Measurements from ENCODE around the gene ARHGEF4.

Gene ARHGEF4

GRCh38 chr2:130869441-130870160 lies 32.9 kb downstream of the ARHGEF4 start:
- H3K4me3 ChIP-seq (ENCODE audit: low read length), result no peak overlapping the region
- no peak for DNase-seq (ENCODE audit: low read depth)
- TF ChIP-seq CTCF (IDR thresholded peaks at IDR 0.05; ENCODE audit: insufficient read depth, low read depth, low read length, missing control alignments), result no peak

- TF ChIP-seq CTCF (IDR thresholded peaks at IDR 0.05; ENCODE audit: insufficient read depth, low read depth, low read length, missing control alignments), result no peak
- no peak for DNase-seq (ENCODE audit: low read depth)
- no peak overlapping the region for H3K4me3 ChIP-seq (ENCODE audit: low read length)
Measured at GRCh38 chr2:130870161-130870485, 33.4 kb downstream of the ARHGEF4 start.

GRCh38 chr2:130870779-130871178 lies 34.1 kb downstream of the ARHGEF4 start:
- H3K4me3 ChIP-seq (ENCODE audit: low read length), result no peak overlapping the region
- DNase-seq (ENCODE audit: low read depth), result no peak
- TF ChIP-seq CTCF (IDR thresholded peaks at IDR 0.05; ENCODE audit: insufficient read depth, low read depth, low read length, missing control alignments), result no peak

- TF ChIP-seq CTCF (IDR thresholded peaks at IDR 0.05; ENCODE audit: insufficient read depth, low read depth, low read length, missing control alignments), result no peak
- DNase-seq (ENCODE audit: low read depth), result no peak
- H3K4me3 ChIP-seq (ENCODE audit: low read length), result no peak overlapping the region
Measured at GRCh38 chr2:130871843-130872740, 35.4 kb downstream of the ARHGEF4 start.

GRCh38 chr2:130872741-130873125 lies 36.0 kb downstream of the ARHGEF4 start:
- H3K4me3 ChIP-seq (ENCODE audit: low read length), result no peak overlapping the region
- TF ChIP-seq CTCF (IDR thresholded peaks at IDR 0.05; ENCODE audit: insufficient read depth, low read depth, low read length, missing control alignments), result no peak
- DNase-seq (ENCODE audit: low read depth), result no peak

- peak; percentile 68 for DNase-seq (ENCODE audit: low read depth)
- TF ChIP-seq CTCF (IDR thresholded peaks at IDR 0.05; ENCODE audit: insufficient read depth, low read depth, low read length, missing control alignments), result peak; percentile 72
- H3K4me3 ChIP-seq (ENCODE audit: low read length), result no peak overlapping the region
Measured at GRCh38 chr2:130873700-130874346, 37.1 kb downstream of the ARHGEF4 start.
